Naive thymus-derived CD4-positive, alpha-beta T cell (primary cell): Measurements from ENCODE around the gene PJA1. TPM values are rescaled to one million over a fixed set of nuclear protein-coding genes. Genes with fewer than 3 reads are reported as not detected.

Experiments used
- ATAC-seq: fragments of 150-1000 bp; cut with Tn5 transposase; 2 replicates; pipeline ENCODE4 v1.10.0; 2021; ENCODE audit warnings: mild to moderate bottlenecking, moderate library complexity
- CTCF ChIA-PET: fragments of 350-600 bp; sonication (Branson Sonifier 250); formaldehyde crosslinking; loops from one replicate; lab custom pipeline; 2021; ENCODE audit warnings: antibody characterized with exemption; lab: Charles Lee
- POLR2A ChIA-PET: fragments of 350-600 bp; sonication (Branson Sonifier 250); formaldehyde crosslinking; loops from one replicate; lab custom pipeline; 2021; ENCODE audit warnings: antibody characterized with exemption, inconsistent platforms; lab: Charles Lee
- DNase-seq, 9 donors: peaks; one replicate each; pipeline versions ENCODE4 v3.0.0 to v3.0.0-alpha.2; 2020 to 2022; ENCODE audit warnings: mixed read lengths in 1 of 9
- H3K27ac ChIP-seq: one replicate; pipeline ENCODE4 v1.7.0; 2013; ENCODE audit warnings: mild to moderate bottlenecking, low read depth, low read length, moderate library complexity
- H3K27me3 ChIP-seq, 2 donors: one replicate each; pipeline ENCODE4 v1.7.0; 2013; ENCODE audit warnings: low read length in 2 of 2, mild to moderate bottlenecking in 2 of 2, moderate library complexity in 2 of 2; ENCODE audit not compliant: control insufficient read depth in 2 of 2, insufficient read depth in 2 of 2
- H3K36me3 ChIP-seq, 3 experiments: 1 replicate in 2 of 3; 2 replicates in 1 of 3; pipeline ENCODE4 v1.7.0; 2013; ENCODE audit warnings: low read length in 3 of 3, mild to moderate bottlenecking in 3 of 3, moderate library complexity in 1 of 3; ENCODE audit not compliant: insufficient read depth in 3 of 3, control insufficient read depth in 2 of 3
- H3K4me1 ChIP-seq, 2 donors: one replicate each; pipeline ENCODE4 v1.7.0; 2013; ENCODE audit warnings: low read length in 2 of 2, mild to moderate bottlenecking in 2 of 2, moderate library complexity in 1 of 2; ENCODE audit not compliant: control insufficient read depth in 2 of 2, insufficient read depth in 2 of 2
- H3K4me3 ChIP-seq: 2 replicates; pipeline ENCODE4 v1.7.0; 2013; ENCODE audit warnings: mild to moderate bottlenecking, low read length
- H3K9me3 ChIP-seq, 3 experiments: 1 replicate in 2 of 3; 2 replicates in 1 of 3; pipeline ENCODE4 v1.7.0; 2013; ENCODE audit warnings: low read length in 3 of 3; ENCODE audit not compliant: control insufficient read depth in 2 of 3
- H3K27ac Mint-ChIP-seq, 9 donors: one replicate each; pipeline ENCODE4 v1.8.0; 2020 to 2022; ENCODE audit warnings: mixed read lengths in 9 of 9, mild to moderate bottlenecking in 8 of 9, moderate library complexity in 5 of 9, inconsistent platforms in 2 of 9
- H3K27me3 Mint-ChIP-seq, 5 donors: one replicate each; pipeline ENCODE4 v1.8.0; 2021 to 2022; ENCODE audit warnings: mixed read lengths in 5 of 5, mild to moderate bottlenecking in 1 of 5
- H3K36me3 Mint-ChIP-seq, 5 donors: one replicate each; pipeline ENCODE4 v1.8.0; 2020 to 2022; ENCODE audit warnings: mixed read lengths in 5 of 5, mild to moderate bottlenecking in 3 of 5, inconsistent platforms in 1 of 5
- H3K4me1 Mint-ChIP-seq, 7 donors: one replicate each; pipeline ENCODE4 v1.8.0; 2020 to 2022; ENCODE audit warnings: mixed read lengths in 7 of 7, mild to moderate bottlenecking in 3 of 7, inconsistent platforms in 1 of 7
- H3K4me3 Mint-ChIP-seq, 10 donors: one replicate each; pipeline ENCODE4 v1.8.0; 2020 to 2022; ENCODE audit warnings: mild to moderate bottlenecking in 10 of 10, mixed read lengths in 10 of 10, moderate library complexity in 6 of 10, inconsistent platforms in 2 of 10
- H3K9me3 Mint-ChIP-seq, 11 donors: one replicate each; pipeline ENCODE4 v1.8.0; 2020 to 2022; ENCODE audit warnings: mixed read lengths in 11 of 11, mild to moderate bottlenecking in 4 of 11, inconsistent platforms in 1 of 11, moderate library complexity in 1 of 11
- intact Hi-C, 2 donors: fragments of 100-400 bp; cut with micrococcal nuclease; formaldehyde crosslinking; loops; one replicate each; pipeline ENCODE4 v1.15.1; 2023
- polyA plus RNA-seq, 2 donors: library from polyadenylated mRNA; unstranded; fragments of 300-500 nt; fragmentation: Illumina TruSeq; gene quantifications; one replicate each; pipeline ENCODE4 v1.2.3, GENCODE V29; 2021
- total RNA-seq, 6 experiments: library from RNA in 5 of 6; stranded (reverse) in 5 of 6; gene quantifications; 1 replicate in 5 of 6; 2 replicates in 1 of 6; pipeline ENCODE4 v1.2.3 and lab custom pipeline; 2021 to 2026

PJA1 gene
- total and polyA plus RNA-seq, 7 experiments from 2014 or later: 14.4 to 53.5 (median 23.0) TPM

- H3K9me3 Mint-ChIP-seq: peaks cover 0 to 2% (median 0%) of the 10 kb centered on the region in 11 donors
- DNase-seq: no peak
- CTCF ChIA-PET: no interaction called here
- H3K9me3 ChIP-seq: no peaks in the 10 kb centered on the region
- H3K27ac ChIP-seq: no peak overlapping the region
- peaks cover 0 to 3% (median 0%) of the 10 kb centered on the region in 5 donors for H3K27me3 Mint-ChIP-seq
- no peaks in the 10 kb centered on the region for H3K36me3 ChIP-seq
- no peak overlapping the region for H3K4me3 ChIP-seq
- no peaks in the 10 kb centered on the region for H3K4me1 Mint-ChIP-seq
- no peaks in the 10 kb centered on the region for H3K27me3 ChIP-seq
- no peak for ATAC-seq
- H3K27ac Mint-ChIP-seq: no peak overlapping the region
- no peaks in the 10 kb centered on the region for H3K36me3 Mint-ChIP-seq
- intact Hi-C loops: no loop called here
- H3K4me3 Mint-ChIP-seq: no peak overlapping the region
- POLR2A ChIA-PET: no interaction called here
- no peaks in the 10 kb centered on the region for H3K4me1 ChIP-seq
Measured at GRCh38 chrX:69153060-69153730, 12.1 kb downstream of the PJA1 start.

GRCh38 chrX:69152417-69152841, 12.8 kb downstream of the PJA1 start:
- H3K27me3 Mint-ChIP-seq: peaks cover 0 to 3% (median 0%) of the 10 kb centered on the region in 5 donors
- intact Hi-C loops: no loop called here
- no peaks in the 10 kb centered on the region for H3K4me1 Mint-ChIP-seq
- Histone ChIP-seq H3K27me3 (no peaks in the 10 kb centered on the region), H3K27ac (no peak overlapping the region), H3K9me3 (no peaks in the 10 kb centered on the region), H3K4me1 (no peaks in the 10 kb centered on the region), H3K36me3 (no peaks in the 10 kb centered on the region), H3K4me3 (no peak overlapping the region)
- no peaks in the 10 kb centered on the region for H3K36me3 Mint-ChIP-seq
- no peak overlapping the region for H3K27ac Mint-ChIP-seq
- peaks cover 0 to 2% (median 0%) of the 10 kb centered on the region in 11 donors for H3K9me3 Mint-ChIP-seq
- peak; percentile 41 for ATAC-seq
- no peak overlapping the region for H3K4me3 Mint-ChIP-seq
- ChIA-PET CTCF (no interaction called here), POLR2A (no interaction called here)
- DNase-seq: no peak

GRCh38 chrX:69151866-69152284, 13.4 kb downstream of the PJA1 start:
- DNase-seq: no peak
- no peak overlapping the region for H3K27ac Mint-ChIP-seq
- ChIA-PET CTCF (no interaction called here), POLR2A (no interaction called here)
- Histone ChIP-seq H3K27ac (no peak overlapping the region), H3K36me3 (no peaks in the 10 kb centered on the region), H3K4me1 (no peaks in the 10 kb centered on the region), H3K9me3 (no peaks in the 10 kb centered on the region), H3K27me3 (no peaks in the 10 kb centered on the region), H3K4me3 (no peak overlapping the region)
- H3K9me3 Mint-ChIP-seq: peaks cover 0 to under 1% (median 0%) of the 10 kb centered on the region in 11 donors
- H3K36me3 Mint-ChIP-seq: no peaks in the 10 kb centered on the region
- H3K4me1 Mint-ChIP-seq: no peaks in the 10 kb centered on the region
- ATAC-seq: no peak
- no peak overlapping the region for H3K4me3 Mint-ChIP-seq
- peaks cover 0 to 3% (median 0%) of the 10 kb centered on the region in 5 donors for H3K27me3 Mint-ChIP-seq
- intact Hi-C loops: no loop called here

GRCh38 chrX:69150281-69150960, 14.8 kb downstream of the PJA1 start:
- Mint-ChIP-seq H3K27ac (no peak overlapping the region), H3K27me3 (peaks cover 0 to 3% (median 0%) of the 10 kb centered on the region in 5 donors)

GRCh38 chrX:69149466-69150280, 15.6 kb downstream of the PJA1 start:
- intact Hi-C loops: no loop called here
- Mint-ChIP-seq H3K4me3 (no peak overlapping the region), H3K4me1 (no peaks in the 10 kb centered on the region), H3K9me3 (no peaks in the 10 kb centered on the region), H3K27ac (no peak overlapping the region), H3K36me3 (no peaks in the 10 kb centered on the region), H3K27me3 (peaks cover 0 to 3% (median 0%) of the 10 kb centered on the region in 5 donors)
- H3K27ac ChIP-seq: no peak overlapping the region
- DNase-seq: no peak
- ATAC-seq: no peak
- H3K4me3 ChIP-seq: no peak overlapping the region
- H3K9me3 ChIP-seq: no peaks in the 10 kb centered on the region
- no peaks in the 10 kb centered on the region for H3K27me3 ChIP-seq
- ChIA-PET POLR2A (no interaction called here), CTCF (no interaction called here)
- H3K36me3 ChIP-seq: no peaks in the 10 kb centered on the region
- H3K4me1 ChIP-seq: no peaks in the 10 kb centered on the region

More at GRCh38 chrX:69150281-69150960, 14.8 kb downstream of the PJA1 start:
- Histone ChIP-seq H3K9me3 (no peaks in the 10 kb centered on the region), H3K36me3 (no peaks in the 10 kb centered on the region), H3K27ac (no peak overlapping the region), H3K4me1 (no peaks in the 10 kb centered on the region), H3K27me3 (no peaks in the 10 kb centered on the region), H3K4me3 (no peak overlapping the region)
- ChIA-PET CTCF (no interaction called here), POLR2A (no interaction called here)
- H3K4me1 Mint-ChIP-seq: no peaks in the 10 kb centered on the region
- ATAC-seq (no peak), DNase-seq (no peak)
- H3K4me3 Mint-ChIP-seq: no peak overlapping the region
- H3K9me3 Mint-ChIP-seq: no peaks in the 10 kb centered on the region
- H3K36me3 Mint-ChIP-seq: no peaks in the 10 kb centered on the region
- intact Hi-C loops: no loop called here

GRCh38 chrX:69148946-69149345, 16.3 kb downstream of the PJA1 start:
- Histone ChIP-seq H3K27ac (no peak overlapping the region), H3K4me3 (no peak overlapping the region), H3K9me3 (no peaks in the 10 kb centered on the region), H3K27me3 (no peaks in the 10 kb centered on the region), H3K36me3 (no peaks in the 10 kb centered on the region), H3K4me1 (no peaks in the 10 kb centered on the region)
- CTCF ChIA-PET: no interaction called here
- H3K27me3 Mint-ChIP-seq: peaks cover 0 to 3% (median 0%) of the 10 kb centered on the region in 5 donors
- no peaks in the 10 kb centered on the region for H3K9me3 Mint-ChIP-seq
- H3K27ac Mint-ChIP-seq: no peak overlapping the region
- DNase-seq (no peak), ATAC-seq (no peak)
- no peaks in the 10 kb centered on the region for H3K36me3 Mint-ChIP-seq
- intact Hi-C loops: no loop called here
- POLR2A ChIA-PET: no interaction called here
- H3K4me3 Mint-ChIP-seq: no peak overlapping the region
- H3K4me1 Mint-ChIP-seq: no peaks in the 10 kb centered on the region
